Measurements from ENCODE around the gene ZMIZ1.

ZMIZ1 gene

DNA sequence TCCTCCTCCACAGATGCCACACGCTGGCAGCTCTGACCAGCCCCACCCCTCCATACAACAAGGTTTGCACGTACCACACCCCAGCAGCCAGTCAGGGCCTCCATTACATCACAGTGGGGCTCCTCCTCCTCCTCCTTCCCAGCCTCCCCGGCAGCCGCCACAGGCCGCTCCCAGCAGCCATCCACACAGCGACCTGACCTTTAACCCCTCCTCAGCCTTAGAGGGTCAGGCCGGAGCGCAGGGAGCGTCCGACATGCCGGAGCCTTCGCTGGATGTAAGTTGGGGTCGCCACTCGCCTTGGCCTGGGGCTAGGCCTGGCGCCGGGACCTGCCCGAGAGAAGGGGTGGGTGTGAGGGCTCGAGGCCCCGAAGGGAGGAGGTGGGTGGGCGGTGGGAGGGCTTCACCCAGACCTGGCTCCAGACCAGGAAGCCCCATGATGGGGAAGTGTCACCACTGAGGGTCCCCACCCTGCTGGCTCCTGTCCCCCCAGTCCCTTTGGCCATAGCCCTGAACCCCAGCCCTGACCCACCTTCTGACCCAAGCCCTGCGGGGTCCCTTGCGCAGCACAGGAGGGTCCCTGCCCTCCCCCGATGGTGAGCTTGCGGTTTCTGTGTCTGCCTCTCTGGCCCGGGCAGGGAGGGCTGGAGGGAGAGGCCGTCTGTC is 242.3 kb downstream of the ZMIZ1 start:
- peaks cover 52 to 80% of the 10 kb centered on the region in 2 donors for H3K36me3 ChIP-seq (ENCODE audit: control insufficient read depth in 1 of 2, insufficient read depth in 2 of 2, low read length in 2 of 2)
- H3K4me1 ChIP-seq (ENCODE audit: control insufficient read depth in 1 of 2, insufficient read depth in 2 of 2, low read length in 2 of 2): no peaks in the 10 kb centered on the region
- H3K27ac ChIP-seq (ENCODE audit: low read depth, low read length): no peak overlapping the region
- H3K4me3 ChIP-seq (ENCODE audit: low read depth in 1 of 2, low read length in 2 of 2): no peak overlapping the region
- H3K9me3 ChIP-seq (ENCODE audit: control insufficient read depth in 1 of 2, low read length in 2 of 2): no peaks in the 10 kb centered on the region
- no peaks in the 10 kb centered on the region for H3K27me3 ChIP-seq (ENCODE audit: control insufficient read depth in 1 of 2, insufficient read depth in 2 of 2, low read length in 2 of 2)
- no peak overlapping the region for H3K9ac ChIP-seq (ENCODE audit: low read depth in 1 of 2, low read length in 2 of 2)

- H3K4me3 ChIP-seq (ENCODE audit: low read depth in 1 of 2, low read length in 2 of 2): no peak overlapping the region
- H3K27me3 ChIP-seq (ENCODE audit: control insufficient read depth in 1 of 2, insufficient read depth in 2 of 2, low read length in 2 of 2): no peaks in the 10 kb centered on the region
- H3K9ac ChIP-seq (ENCODE audit: low read depth in 1 of 2, low read length in 2 of 2): no peak overlapping the region
- H3K36me3 ChIP-seq (ENCODE audit: control insufficient read depth in 1 of 2, insufficient read depth in 2 of 2, low read length in 2 of 2): peaks cover 45 to 72% of the 10 kb centered on the region in 2 donors
- H3K9me3 ChIP-seq (ENCODE audit: control insufficient read depth in 1 of 2, low read length in 2 of 2): no peaks in the 10 kb centered on the region
- peaks cover 3% of the 10 kb centered on the region in 2 donors for H3K4me1 ChIP-seq (ENCODE audit: control insufficient read depth in 1 of 2, insufficient read depth in 2 of 2, low read length in 2 of 2)
- H3K27ac ChIP-seq (ENCODE audit: low read depth, low read length): no peak overlapping the region
These were observed 243.0 kb downstream of the ZMIZ1 start for GRCh38 chr10:79311581-79312407.

DNA sequence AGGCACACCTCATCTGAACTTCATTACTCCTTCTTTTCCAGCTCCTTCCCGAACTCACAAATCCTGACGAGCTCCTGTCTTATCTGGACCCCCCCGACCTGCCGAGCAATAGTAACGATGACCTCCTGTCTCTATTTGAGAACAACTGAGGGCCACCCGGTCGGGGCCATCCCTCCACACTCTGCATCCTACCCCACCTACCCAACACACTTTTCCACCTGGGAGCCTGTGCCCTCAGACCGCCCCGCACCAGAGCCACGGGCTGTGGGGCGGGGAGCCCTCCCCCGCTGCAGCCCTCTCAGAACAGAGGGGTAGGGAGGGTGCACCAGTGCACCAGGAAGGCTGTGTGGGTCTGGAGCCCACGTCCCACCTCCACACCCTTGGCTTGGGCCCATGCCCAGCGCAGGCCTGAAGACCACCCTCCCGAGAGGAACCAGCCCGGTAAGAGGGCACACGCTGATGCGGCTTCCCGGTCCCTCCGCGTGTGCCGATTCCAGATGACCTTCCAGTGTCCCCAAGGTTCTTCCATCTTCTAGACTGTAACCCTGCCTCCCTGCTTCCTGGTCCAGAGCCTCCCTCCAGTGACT is 243.9 kb downstream of the ZMIZ1 start:
- H3K36me3 ChIP-seq (ENCODE audit: control insufficient read depth in 1 of 2, insufficient read depth in 2 of 2, low read length in 2 of 2): peaks cover 36 to 63% of the 10 kb centered on the region in 2 donors
- no peak overlapping the region for H3K4me3 ChIP-seq (ENCODE audit: low read depth in 1 of 2, low read length in 2 of 2)
- H3K9ac ChIP-seq (ENCODE audit: low read depth in 1 of 2, low read length in 2 of 2): no peak overlapping the region
- no peaks in the 10 kb centered on the region for H3K27me3 ChIP-seq (ENCODE audit: control insufficient read depth in 1 of 2, insufficient read depth in 2 of 2, low read length in 2 of 2)
- no peak overlapping the region for H3K27ac ChIP-seq (ENCODE audit: low read depth, low read length)
- H3K9me3 ChIP-seq (ENCODE audit: control insufficient read depth in 1 of 2, low read length in 2 of 2): no peaks in the 10 kb centered on the region
- H3K4me1 ChIP-seq (ENCODE audit: control insufficient read depth in 1 of 2, insufficient read depth in 2 of 2, low read length in 2 of 2): peaks cover 11 to 12% of the 10 kb centered on the region in 2 donors

- Histone ChIP-seq H3K4me3 (ENCODE audit: low read depth in 1 of 2, low read length in 2 of 2) (no peak overlapping the region), H3K36me3 (ENCODE audit: control insufficient read depth in 1 of 2, insufficient read depth in 2 of 2, low read length in 2 of 2) (peaks cover 31 to 57% of the 10 kb centered on the region in 2 donors), H3K4me1 (ENCODE audit: control insufficient read depth in 1 of 2, insufficient read depth in 2 of 2, low read length in 2 of 2) (peaks cover 11 to 18% of the 10 kb centered on the region in 2 donors), H3K27me3 (ENCODE audit: control insufficient read depth in 1 of 2, insufficient read depth in 2 of 2, low read length in 2 of 2) (no peaks in the 10 kb centered on the region), H3K9me3 (ENCODE audit: control insufficient read depth in 1 of 2, low read length in 2 of 2) (no peaks in the 10 kb centered on the region), H3K27ac (ENCODE audit: low read depth, low read length) (no peak overlapping the region), H3K9ac (ENCODE audit: low read depth in 1 of 2, low read length in 2 of 2) (no peak overlapping the region)
These were observed 244.6 kb downstream of the ZMIZ1 start for GRCh38 chr10:79313320-79313719.

- Histone ChIP-seq H3K9ac (ENCODE audit: low read depth in 1 of 2, low read length in 2 of 2) (no peak overlapping the region), H3K27me3 (ENCODE audit: control insufficient read depth in 1 of 2, insufficient read depth in 2 of 2, low read length in 2 of 2) (no peaks in the 10 kb centered on the region), H3K27ac (ENCODE audit: low read depth, low read length) (no peak overlapping the region), H3K4me1 (ENCODE audit: control insufficient read depth in 1 of 2, insufficient read depth in 2 of 2, low read length in 2 of 2) (peaks cover 11 to 18% of the 10 kb centered on the region in 2 donors), H3K9me3 (ENCODE audit: control insufficient read depth in 1 of 2, low read length in 2 of 2) (no peaks in the 10 kb centered on the region), H3K4me3 (ENCODE audit: low read depth in 1 of 2, low read length in 2 of 2) (no peak overlapping the region), H3K36me3 (ENCODE audit: control insufficient read depth in 1 of 2, insufficient read depth in 2 of 2, low read length in 2 of 2) (peaks cover 28 to 50% of the 10 kb centered on the region in 2 donors)
These were observed 245.2 kb downstream of the ZMIZ1 start for GRCh38 chr10:79313911-79314439.

DNA sequence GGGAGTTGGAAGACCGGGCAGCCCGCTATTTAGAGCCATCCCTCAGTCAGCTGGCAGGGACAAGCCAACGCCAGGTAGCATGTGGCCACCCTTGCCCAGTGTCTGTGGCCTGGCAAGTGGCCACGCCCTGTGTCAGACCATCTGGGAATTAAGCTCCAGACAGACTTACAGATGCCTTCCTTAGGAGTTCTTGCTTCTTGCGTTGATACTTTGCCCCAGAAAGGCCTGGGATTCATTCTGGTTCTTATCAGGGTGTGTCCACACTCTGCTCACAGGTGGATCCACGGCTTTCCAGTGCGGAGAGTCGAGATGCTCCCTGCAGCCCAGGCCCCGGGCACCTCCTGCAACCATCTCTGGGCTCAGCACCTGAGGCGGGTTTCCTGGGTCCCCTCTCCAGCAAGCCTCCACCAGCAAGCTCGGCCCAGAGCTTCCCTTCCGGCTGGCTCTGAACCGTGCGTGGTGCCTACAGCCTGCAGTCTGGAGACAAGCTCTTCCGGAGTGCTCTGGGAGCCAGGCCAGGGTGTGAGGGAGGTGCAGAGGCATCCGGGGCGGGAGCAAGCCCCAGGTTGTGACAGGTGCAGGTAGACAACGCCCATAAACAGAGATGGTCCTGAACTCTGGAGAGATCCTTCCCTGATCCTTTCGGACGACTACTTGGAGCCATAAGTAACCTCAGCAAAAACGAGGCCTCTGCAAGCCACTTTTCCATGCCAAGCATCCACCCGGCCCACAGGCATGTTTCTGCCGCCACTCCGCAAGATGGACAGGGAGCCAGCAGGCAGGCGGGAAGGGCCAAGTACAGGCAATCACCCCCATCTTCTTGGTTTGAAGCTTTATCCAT is 246.2 kb downstream of the ZMIZ1 start:
- peaks cover 22 to 40% of the 10 kb centered on the region in 2 donors for H3K36me3 ChIP-seq (ENCODE audit: control insufficient read depth in 1 of 2, insufficient read depth in 2 of 2, low read length in 2 of 2)

GRCh38 chr10:79315602-79315920 is 246.8 kb downstream of the ZMIZ1 start:
- no peaks in the 10 kb centered on the region for H3K27me3 ChIP-seq (ENCODE audit: control insufficient read depth in 1 of 2, insufficient read depth in 2 of 2, low read length in 2 of 2)
- H3K9ac ChIP-seq (ENCODE audit: low read depth in 1 of 2, low read length in 2 of 2): no peak overlapping the region
- H3K4me3 ChIP-seq (ENCODE audit: low read depth in 1 of 2, low read length in 2 of 2): no peak overlapping the region
- no peak overlapping the region for H3K27ac ChIP-seq (ENCODE audit: low read depth, low read length)
- H3K36me3 ChIP-seq (ENCODE audit: control insufficient read depth in 1 of 2, insufficient read depth in 2 of 2, low read length in 2 of 2): peaks cover 22 to 36% of the 10 kb centered on the region in 2 donors
- H3K9me3 ChIP-seq (ENCODE audit: control insufficient read depth in 1 of 2, low read length in 2 of 2): no peaks in the 10 kb centered on the region
- H3K4me1 ChIP-seq (ENCODE audit: control insufficient read depth in 1 of 2, insufficient read depth in 2 of 2, low read length in 2 of 2): peaks cover 11 to 18% of the 10 kb centered on the region in 2 donors

More for the DNA sequence above, 246.2 kb downstream of the ZMIZ1 start:
- Histone ChIP-seq H3K27me3 (ENCODE audit: control insufficient read depth in 1 of 2, insufficient read depth in 2 of 2, low read length in 2 of 2) (no peaks in the 10 kb centered on the region), H3K9ac (ENCODE audit: low read depth in 1 of 2, low read length in 2 of 2) (no peak overlapping the region), H3K4me3 (ENCODE audit: low read depth in 1 of 2, low read length in 2 of 2) (no peak overlapping the region), H3K27ac (ENCODE audit: low read depth, low read length) (no peak overlapping the region), H3K4me1 (ENCODE audit: control insufficient read depth in 1 of 2, insufficient read depth in 2 of 2, low read length in 2 of 2) (peaks cover 11 to 18% of the 10 kb centered on the region in 2 donors), H3K9me3 (ENCODE audit: control insufficient read depth in 1 of 2, low read length in 2 of 2) (no peaks in the 10 kb centered on the region)

DNA sequence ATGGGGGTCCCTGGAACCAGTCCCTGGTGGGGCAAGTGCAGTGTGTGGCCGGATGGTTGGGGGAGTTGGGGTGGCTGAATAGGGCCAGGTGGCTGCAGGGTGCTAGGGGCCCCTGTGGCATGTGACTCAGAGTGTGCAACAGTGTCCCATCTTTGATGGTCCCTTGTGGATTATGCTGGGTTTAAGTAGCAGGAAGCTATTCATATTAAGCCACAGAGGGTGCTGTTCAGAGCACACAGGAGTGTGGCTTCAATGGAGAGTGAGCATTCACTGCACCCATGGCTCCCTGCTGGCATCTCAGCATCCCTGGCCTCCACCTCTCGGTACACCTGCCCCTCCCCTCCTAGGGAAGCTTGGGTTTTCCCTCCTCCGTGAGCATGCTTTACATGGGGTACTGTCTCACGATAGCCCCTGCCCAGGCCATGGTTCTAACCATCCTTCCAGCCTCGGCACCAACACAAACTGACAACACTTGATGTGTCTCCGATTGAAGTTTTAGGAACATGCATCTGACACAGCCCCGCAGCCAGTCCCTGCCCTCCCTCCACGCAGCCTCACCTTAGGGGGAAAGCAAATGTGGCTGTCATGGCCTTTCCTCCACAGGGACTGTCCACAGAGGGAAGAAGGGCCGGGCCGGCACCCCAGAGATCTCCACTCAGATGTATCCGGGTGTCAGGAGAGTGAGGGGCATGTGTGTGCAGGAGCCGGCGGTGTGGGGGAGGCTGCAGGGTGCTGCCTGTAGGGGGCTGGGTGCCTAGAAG is 248.1 kb downstream of the ZMIZ1 start:
- no peak overlapping the region for H3K27ac ChIP-seq (ENCODE audit: low read depth, low read length)

DNA sequence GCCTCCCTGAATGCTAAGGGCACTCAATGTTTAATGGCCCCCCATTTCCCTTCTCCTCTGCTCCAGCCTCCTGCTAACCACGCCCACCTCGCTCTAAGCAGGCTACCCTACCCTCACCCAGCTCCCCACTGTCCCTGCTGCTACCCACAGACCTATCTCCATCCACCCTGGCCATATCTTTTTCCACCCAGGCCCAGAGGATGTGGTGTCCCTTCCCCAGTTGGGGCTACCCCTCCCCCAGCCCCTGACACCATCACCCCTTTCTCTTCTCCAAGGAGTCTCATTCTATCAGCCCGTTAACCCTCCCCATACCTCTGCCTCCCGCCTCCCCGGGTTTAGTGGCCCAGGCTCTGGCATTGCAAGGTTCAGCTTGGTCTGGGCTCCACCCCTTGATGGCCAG is 249.6 kb downstream of the ZMIZ1 start:
- H3K27me3 ChIP-seq (ENCODE audit: control insufficient read depth in 1 of 2, insufficient read depth in 2 of 2, low read length in 2 of 2): no peaks in the 10 kb centered on the region
- no peak overlapping the region for H3K27ac ChIP-seq (ENCODE audit: low read depth, low read length)
- no peak overlapping the region for H3K9ac ChIP-seq (ENCODE audit: low read depth in 1 of 2, low read length in 2 of 2)
- H3K4me1 ChIP-seq (ENCODE audit: control insufficient read depth in 1 of 2, insufficient read depth in 2 of 2, low read length in 2 of 2): peaks cover 18 to 20% of the 10 kb centered on the region in 2 donors
- H3K4me3 ChIP-seq (ENCODE audit: low read depth in 1 of 2, low read length in 2 of 2): no peak overlapping the region
- no peaks in the 10 kb centered on the region for H3K9me3 ChIP-seq (ENCODE audit: control insufficient read depth in 1 of 2, low read length in 2 of 2)
- H3K36me3 ChIP-seq (ENCODE audit: control insufficient read depth in 1 of 2, insufficient read depth in 2 of 2, low read length in 2 of 2): peaks cover 12 to 16% of the 10 kb centered on the region in 2 donors

More for the DNA sequence above, 248.1 kb downstream of the ZMIZ1 start:
- H3K9ac ChIP-seq (ENCODE audit: low read depth in 1 of 2, low read length in 2 of 2): no peak overlapping the region
- H3K4me3 ChIP-seq (ENCODE audit: low read depth in 1 of 2, low read length in 2 of 2): no peak overlapping the region
- H3K4me1 ChIP-seq (ENCODE audit: control insufficient read depth in 1 of 2, insufficient read depth in 2 of 2, low read length in 2 of 2): peaks cover 11 to 18% of the 10 kb centered on the region in 2 donors
- no peaks in the 10 kb centered on the region for H3K9me3 ChIP-seq (ENCODE audit: control insufficient read depth in 1 of 2, low read length in 2 of 2)
- H3K27me3 ChIP-seq (ENCODE audit: control insufficient read depth in 1 of 2, insufficient read depth in 2 of 2, low read length in 2 of 2): no peaks in the 10 kb centered on the region
- H3K36me3 ChIP-seq (ENCODE audit: control insufficient read depth in 1 of 2, insufficient read depth in 2 of 2, low read length in 2 of 2): peaks cover 22 to 32% of the 10 kb centered on the region in 2 donors
